Uterus (tissue), 2 donors: ENCODE measurements around the gene SERPINB10.

Experiments
- POLR2A ChIP-seq, 2 donors: fragments of 450-650 bp; IDR thresholded peaks; one replicate each; pipeline ENCODE4 v1.6.1; 2016; ENCODE audit warnings: antibody characterized with exemption in 2 of 2, mild to moderate bottlenecking in 1 of 2, moderate library complexity in 1 of 2
- TF ChIP-seq, protein P1 (sequence below), 4 experiments: fragments of 200-600 bp in 2 of 4; fragments of 450-650 bp in 2 of 4; sonication (generic) in 2 of 4; IDR thresholded peaks; one replicate each; pipeline ENCODE4 v1.5.1; 2016 to 2019; ENCODE audit warnings: antibody characterized with exemption in 4 of 4, mild to moderate bottlenecking in 2 of 4, moderate library complexity in 1 of 4

DNA sequence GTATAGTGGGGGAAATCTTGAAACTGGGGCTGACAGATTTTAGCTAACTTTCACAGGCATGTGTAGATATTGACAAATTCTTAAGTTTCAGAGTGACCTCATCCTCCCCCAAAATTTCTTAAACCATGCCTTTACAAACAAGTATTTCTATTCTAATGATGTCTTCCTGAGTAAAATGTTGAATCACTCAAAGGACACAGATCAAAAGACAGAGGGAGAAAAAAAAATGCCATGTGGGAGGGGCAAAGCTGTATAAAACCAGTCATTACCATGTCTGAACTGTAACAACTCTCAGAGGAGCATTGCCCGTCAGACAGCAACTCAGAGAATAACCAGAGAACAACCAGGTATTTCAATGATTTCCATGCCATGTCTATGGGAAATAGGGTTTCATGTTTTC is 20.3 kb upstream of the SERPINB10 start, which contains the start of gene SERPINB2:
- TF ChIP-seq, protein P1, sequence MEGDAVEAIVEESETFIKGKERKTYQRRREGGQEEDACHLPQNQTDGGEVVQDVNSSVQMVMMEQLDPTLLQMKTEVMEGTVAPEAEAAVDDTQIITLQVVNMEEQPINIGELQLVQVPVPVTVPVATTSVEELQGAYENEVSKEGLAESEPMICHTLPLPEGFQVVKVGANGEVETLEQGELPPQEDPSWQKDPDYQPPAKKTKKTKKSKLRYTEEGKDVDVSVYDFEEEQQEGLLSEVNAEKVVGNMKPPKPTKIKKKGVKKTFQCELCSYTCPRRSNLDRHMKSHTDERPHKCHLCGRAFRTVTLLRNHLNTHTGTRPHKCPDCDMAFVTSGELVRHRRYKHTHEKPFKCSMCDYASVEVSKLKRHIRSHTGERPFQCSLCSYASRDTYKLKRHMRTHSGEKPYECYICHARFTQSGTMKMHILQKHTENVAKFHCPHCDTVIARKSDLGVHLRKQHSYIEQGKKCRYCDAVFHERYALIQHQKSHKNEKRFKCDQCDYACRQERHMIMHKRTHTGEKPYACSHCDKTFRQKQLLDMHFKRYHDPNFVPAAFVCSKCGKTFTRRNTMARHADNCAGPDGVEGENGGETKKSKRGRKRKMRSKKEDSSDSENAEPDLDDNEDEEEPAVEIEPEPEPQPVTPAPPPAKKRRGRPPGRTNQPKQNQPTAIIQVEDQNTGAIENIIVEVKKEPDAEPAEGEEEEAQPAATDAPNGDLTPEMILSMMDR (IDR thresholded peaks at IDR 0.05): no peak
- TF ChIP-seq POLR2A (IDR thresholded peaks at IDR 0.05): no peak
